Esophagus mucosa (tissue), 1 donor: ENCODE measurements around the gene CNGA1. TPM values are rescaled to one million over a fixed set of nuclear protein-coding genes. Genes with fewer than 3 reads are reported as not detected.
A peak's percentile ranks its signal among the peaks of the same experiment; 100 is the strongest.
"Not testable (repeated sequence)": the region's sequence is repeated elsewhere in the genome, so short reads cannot be mapped to it uniquely, and the experiment has no call there.

Source experiments
- ATAC-seq: fragments of 200-7000 bp; cut with Tn5 transposase; one replicate; pipeline ENCODE4 v1.9.1; 2020
- total RNA-seq: library from RNA; stranded (reverse); gene quantifications from one replicate; pipeline ENCODE4 v1.2.4, GENCODE V29; 2023
- donor health status: DM: yes; HTN: yes; CAD: no.

The CNGA1 gene
- total RNA-seq, 1 donor from 2014 or later = 7.2 TPM

GRCh38 chr4:48030470-48030869 lies 14.0 kb upstream of the CNGA1 start:
- ATAC-seq = no peak

DNA sequence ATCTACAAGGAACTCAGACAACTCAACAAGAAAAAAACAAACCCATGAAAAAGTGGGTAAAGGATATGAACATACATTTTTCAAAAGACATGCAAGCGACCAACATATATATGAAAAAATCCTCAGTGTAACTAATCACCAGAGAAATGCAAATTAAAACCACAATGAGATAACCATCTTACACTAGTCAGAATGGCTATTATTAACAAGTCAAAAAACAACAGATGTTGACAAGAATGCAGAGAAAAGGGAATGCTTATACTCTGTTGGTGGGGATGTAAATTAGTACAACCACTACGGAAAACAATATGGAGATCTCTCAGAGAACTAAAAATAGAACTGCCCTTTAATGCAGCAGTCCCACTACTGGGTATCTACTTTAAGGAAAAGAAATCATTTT lies 12.2 kb upstream of the CNGA1 start:
- no peak for ATAC-seq

- no peak for ATAC-seq
Observed at GRCh38 chr4:48027653-48028052, 11.2 kb upstream of the CNGA1 start.

GRCh38 chr4:48025005-48025404 lies 8.5 kb upstream of the CNGA1 start:
- ATAC-seq = peak; percentile 28

GRCh38 chr4:48024522-48024921 lies 8.0 kb upstream of the CNGA1 start:
- ATAC-seq = no peak

DNA sequence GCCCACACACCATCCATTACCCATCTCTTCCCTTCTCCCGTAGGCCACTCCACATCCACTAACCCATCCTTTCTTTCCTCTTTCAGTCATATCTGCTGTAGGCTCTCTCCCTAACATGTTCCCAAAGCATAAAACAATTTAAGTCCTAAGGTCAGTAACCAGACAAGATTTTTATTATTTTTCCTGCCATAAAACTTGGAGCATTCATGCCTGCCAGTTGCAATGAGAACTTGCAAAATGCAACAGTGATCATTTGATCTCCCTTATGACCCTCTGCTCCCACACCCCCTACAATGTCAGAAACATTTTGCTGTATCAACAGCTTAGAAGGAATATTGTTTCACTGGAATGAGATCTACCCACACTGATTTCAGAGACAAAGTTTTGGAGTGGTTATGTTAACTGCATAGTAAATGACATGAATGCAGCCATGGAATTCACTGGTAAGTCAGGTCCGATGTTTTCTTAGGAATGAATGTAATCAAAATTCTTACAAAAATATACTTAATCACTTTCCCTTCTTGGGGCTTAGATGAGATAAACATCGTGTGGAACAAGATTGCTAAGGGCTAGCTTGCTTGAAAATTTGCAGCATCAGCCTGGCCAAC lies 5.8 kb upstream of the CNGA1 start:
- ATAC-seq = no peak

DNA sequence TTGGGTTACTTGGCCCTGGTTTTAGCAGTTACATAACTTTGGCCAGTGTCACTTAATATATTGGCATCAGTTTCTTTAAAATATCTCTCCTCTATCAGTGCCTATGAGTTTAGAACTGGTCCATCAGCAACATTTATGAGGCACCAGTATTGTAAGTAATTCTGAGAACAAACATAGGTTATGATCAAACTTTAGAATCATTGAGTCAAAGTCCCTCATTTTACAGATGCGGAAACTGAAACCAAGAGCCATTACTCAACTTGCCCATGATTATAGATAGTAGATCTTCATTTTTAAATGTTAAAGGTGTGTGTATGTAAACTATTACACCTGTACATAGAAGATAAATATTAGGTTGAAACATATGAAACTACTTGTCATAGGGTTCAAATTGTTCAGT lies 4.6 kb upstream of the CNGA1 start:
- ATAC-seq = no peak

- peak; percentile 51 for ATAC-seq
Observed at GRCh38 chr4:48018112-48018511, 1.6 kb upstream of the CNGA1 start.

GRCh38 chr4:48017108-48017571 lies 659 bp upstream of the CNGA1 start:
- ATAC-seq = peak; percentile 86

DNA sequence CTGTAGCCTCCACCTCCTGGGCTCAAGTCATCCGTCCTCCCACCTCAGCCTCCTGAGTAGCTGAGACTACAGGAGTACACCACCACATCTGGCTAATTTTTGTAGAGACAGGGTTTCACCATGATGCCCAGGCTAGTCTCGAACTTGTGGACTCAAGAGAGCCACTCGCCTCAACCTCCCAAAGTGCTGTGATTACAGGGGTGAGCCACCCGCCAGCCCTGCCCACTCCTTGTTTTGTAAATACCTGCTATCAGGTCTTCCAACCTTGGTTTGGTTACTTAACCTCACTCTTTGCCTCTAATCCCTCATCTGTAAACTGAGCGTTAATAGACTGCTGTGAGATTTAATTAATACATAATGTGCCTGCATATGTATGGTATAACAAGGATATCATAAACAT lies 803 bp downstream of the CNGA1 start:
- ATAC-seq = no peak

DNA sequence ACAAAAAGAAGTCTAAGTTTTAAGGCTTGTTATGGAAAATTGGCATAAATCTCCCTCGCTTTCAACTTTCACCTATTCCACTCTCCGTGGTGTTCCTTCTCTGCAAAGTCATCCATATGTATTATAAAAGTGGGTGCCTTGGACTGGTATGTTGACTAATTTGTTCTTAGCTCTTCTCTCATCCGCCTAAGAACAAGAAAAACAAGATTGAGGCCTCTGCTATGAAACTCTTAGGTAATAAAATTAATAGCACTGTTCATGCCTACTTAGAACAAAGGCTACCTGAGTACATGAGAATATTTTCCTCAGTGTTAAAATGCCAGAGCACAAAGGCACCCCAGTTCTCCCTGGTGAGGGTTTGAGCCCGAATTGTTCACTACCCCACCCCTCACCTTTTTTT lies 1.3 kb downstream of the CNGA1 start:
- ATAC-seq = peak; percentile 60

GRCh38 chr4:48012824-48013223 lies 3.7 kb downstream of the CNGA1 start:
- no peak for ATAC-seq

DNA sequence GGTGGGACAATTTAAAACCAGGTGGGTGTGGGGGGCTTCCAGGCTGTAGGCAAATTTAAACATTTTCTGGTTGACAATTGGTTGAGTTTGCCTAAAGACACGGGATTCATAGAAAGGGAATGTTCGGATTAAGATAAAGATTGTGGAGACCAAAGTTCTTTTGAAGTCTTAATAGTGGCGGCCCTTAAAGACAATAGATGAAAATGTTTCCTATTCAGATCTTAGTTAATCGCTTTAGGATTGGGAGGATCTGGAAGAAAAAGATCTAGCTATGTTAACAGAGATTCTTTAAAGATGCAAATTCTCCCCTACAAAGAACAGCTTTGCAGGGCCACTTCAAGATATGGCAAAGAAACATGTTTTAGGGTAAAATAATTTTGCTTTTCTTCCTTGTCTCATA lies 4.8 kb downstream of the CNGA1 start:
- ATAC-seq = no peak

- ATAC-seq = not testable (repeated sequence)
Observed at GRCh38 chr4:48010906-48011305, 5.6 kb downstream of the CNGA1 start.

DNA sequence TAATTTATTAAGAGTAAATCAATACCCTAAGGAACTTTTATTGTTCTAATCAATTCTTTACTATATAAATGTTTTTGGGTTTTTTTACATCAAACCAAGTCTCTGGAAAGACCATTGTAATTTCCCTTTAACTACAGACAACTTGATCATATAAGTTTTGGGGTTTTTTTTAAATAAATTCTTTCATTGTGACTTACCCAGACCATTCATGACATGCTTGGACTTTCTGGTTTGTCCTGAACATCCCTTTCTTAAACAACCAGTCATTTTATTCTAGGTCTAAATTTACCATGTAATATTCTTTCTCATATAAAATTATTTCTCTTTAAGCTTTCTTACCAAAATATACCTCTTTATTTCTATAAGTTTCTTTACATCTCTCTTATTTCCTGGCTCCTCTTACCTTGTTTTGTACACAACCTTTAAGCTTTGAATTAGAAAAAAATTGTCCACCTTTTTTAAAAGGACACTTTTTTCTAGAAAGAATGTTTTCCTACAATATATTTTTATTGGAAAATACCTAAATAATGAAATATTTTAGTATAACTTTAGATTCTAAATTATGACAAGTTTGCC lies 8.4 kb downstream of the CNGA1 start:
- ATAC-seq = no peak

- no peak for ATAC-seq
Observed at GRCh38 chr4:48005781-48006180, 10.7 kb downstream of the CNGA1 start.

DNA sequence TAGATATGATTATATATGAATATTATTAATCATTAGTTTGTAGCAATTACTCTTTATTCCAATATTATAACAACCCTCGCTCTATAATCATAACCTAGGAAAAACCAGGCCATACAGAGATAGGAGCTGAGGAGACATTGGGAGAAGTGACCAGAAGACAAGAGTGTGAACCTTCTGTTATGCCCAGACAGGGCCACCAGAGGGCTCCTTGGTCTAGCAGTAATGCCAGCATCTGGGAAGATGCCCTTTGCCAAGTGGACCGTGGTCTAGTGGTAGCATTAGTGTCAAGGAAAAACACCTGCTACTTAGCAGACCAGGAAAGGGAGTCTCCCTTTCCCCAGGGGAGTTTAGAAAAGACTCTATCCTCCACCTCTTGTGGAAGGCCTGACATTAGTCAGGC lies 12.9 kb downstream of the CNGA1 start:
- ATAC-seq = not testable (repeated sequence)

DNA sequence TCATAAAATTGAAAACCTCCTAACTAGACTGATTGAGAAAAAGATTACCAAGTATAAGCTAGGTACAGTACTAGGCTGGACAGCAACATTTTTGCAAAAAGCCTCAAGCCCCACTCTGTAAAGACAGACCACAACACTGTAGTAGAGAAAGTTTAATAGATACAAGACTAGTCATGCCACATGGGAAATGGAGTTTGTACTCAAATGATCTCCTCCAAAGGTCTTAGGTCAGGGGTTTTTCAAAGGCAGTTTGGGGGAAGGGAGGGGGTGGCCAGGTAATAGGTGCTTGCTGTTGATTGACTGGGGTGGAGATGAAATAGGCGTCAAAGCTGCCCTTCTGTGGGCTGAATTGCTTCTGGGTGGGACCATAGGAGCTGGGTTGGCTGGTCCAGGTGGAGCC lies 14.2 kb downstream of the CNGA1 start:
- no peak for ATAC-seq

GRCh38 chr4:47996021-47996420 lies 20.5 kb downstream of the CNGA1 start:
- no peak for ATAC-seq

- ATAC-seq = not testable (repeated sequence)
Observed at GRCh38 chr4:47992475-47992874, 24.0 kb downstream of the CNGA1 start.

DNA sequence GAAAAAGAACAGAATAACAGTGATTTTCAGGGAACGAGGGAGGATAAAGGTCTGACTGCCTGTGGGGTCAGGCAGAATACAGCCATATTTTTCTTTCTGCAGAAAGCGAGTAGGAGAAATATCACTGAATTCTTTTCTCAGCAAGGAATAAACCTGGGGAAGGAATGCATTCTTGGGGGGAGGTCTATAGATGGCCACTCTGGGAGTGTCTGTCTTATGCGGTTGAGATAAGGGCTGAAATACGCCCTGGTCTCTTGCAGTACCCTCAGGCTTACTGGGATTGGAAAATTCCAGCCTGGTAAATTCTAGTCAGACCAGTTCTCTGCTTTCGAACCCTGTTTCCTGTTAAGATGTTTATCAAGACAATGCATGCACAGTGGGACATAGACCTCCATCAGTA lies 26.3 kb downstream of the CNGA1 start:
- ATAC-seq = no peak

GRCh38 chr4:47974566-47974965 lies 41.9 kb downstream of the CNGA1 start:
- no peak for ATAC-seq

DNA sequence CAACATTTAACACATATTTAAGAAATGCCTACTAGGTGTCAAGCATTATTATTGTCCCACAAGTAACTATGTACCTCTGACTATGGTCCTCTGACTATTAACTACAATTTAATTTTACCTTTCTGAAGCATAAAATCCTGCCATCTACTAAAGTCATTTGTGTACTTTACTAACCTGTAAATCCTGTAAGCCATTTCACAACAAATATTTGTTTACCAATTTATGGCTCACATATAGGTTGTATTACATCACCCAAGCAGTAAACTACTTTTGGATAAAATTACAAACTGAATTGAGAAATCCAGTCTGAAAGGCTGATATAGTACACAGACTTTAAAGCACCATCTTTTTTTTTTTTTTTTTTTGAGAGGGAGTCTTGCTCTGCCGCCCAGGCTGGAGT lies 43.8 kb downstream of the CNGA1 start:
- ATAC-seq = no peak

DNA sequence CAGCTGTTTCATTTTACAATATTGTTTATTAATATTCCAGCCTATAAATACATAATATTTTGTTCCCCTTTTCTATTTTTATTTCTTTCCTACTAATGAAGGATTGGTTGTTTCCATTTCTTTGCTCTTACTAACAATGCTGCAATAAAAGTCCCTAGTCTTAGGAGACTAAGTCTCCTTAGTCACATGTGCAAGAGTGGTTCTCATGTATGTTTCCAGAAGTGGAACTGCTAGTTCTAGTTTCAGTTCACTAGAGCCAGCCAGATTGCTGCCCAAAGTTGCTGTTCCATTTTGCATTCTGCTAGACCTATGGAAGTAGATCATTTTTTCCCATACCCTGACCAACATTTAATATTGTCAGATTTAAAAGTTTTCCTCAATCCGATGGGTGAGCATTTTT lies 44.3 kb downstream of the CNGA1 start:
- no peak for ATAC-seq

- no peak for ATAC-seq
Observed at GRCh38 chr4:47968847-47969246, 47.6 kb downstream of the CNGA1 start.
